Thyroid gland (tissue), 4 donors: Measurements from ENCODE around the gene DCX. TPM values are rescaled to one million over a fixed set of nuclear protein-coding genes. Genes with fewer than 3 reads are reported as not detected.

ENCODE experiments used
- DNase-seq, 2 donors: peaks; one replicate each; pipeline ENCODE4 v3.0.0-alpha.2; 2019
- H3K27ac ChIP-seq, 3 donors: fragments of 200-600 bp; sonication (generic); 1 replicate in 2 of 3; 2 replicates in 1 of 3; pipeline ENCODE4 v1.5.1; 2016 to 2019; ENCODE audit warnings: mild to moderate bottlenecking in 1 of 3, moderate library complexity in 1 of 3
- H3K27me3 ChIP-seq: fragments of 200-600 bp; sonication (generic); one replicate; pipeline ENCODE4 v1.5.1; 2019
- H3K36me3 ChIP-seq, 2 donors: fragments of 200-600 bp; sonication (generic); one replicate each; pipeline ENCODE4 v1.5.1; 2016 to 2019
- H3K4me1 ChIP-seq, 2 donors: fragments of 200-600 bp; sonication (generic); one replicate each; pipeline ENCODE4 v1.5.1; 2017 to 2019
- H3K4me3 ChIP-seq, 3 donors: fragments of 200-600 bp; sonication (generic); replicated peaks in 1 of 3; 1 replicate in 2 of 3; 2 replicates in 1 of 3; pipeline ENCODE4 v1.5.1; 2016; ENCODE audit warnings: mild to moderate bottlenecking in 1 of 3
- H3K9me3 ChIP-seq: fragments of 200-600 bp; sonication (generic); one replicate; pipeline ENCODE4 v1.5.1; 2017
- POLR2A ChIP-seq, 2 donors: fragments of 450-650 bp; IDR thresholded peaks; one replicate each; pipeline ENCODE4 v1.6.1; 2017; ENCODE audit warnings: antibody characterized with exemption in 2 of 2, mild to moderate bottlenecking in 2 of 2, moderate library complexity in 1 of 2
- WGBS, 2 donors: methylation state at CpG; one replicate each; pipeline ENCODE4 v1.1.5; 2017; 5-methylcytosine and 5-hydroxymethylcytosine counted together
- intact Hi-C: fragments of 100-400 bp; cut with DNase I; formaldehyde crosslinking; loops from one replicate; pipeline ENCODE4 v1.15.1; 2023
- total RNA-seq, 4 donors: library from RNA; depleted of rRNA; stranded (reverse); fragments of >200 nt; gene quantifications; one replicate each; pipeline ENCODE4 v1.2.3, GENCODE V29; 2016
- TF ChIP-seq, protein P1 (sequence below), 6 experiments: fragments of 200-600 bp in 3 of 6; fragments of 450-650 bp in 3 of 6; sonication (generic) in 3 of 6; IDR thresholded peaks; one replicate each; pipeline ENCODE4 v1.5.1; 2016 to 2019; ENCODE audit warnings: antibody characterized with exemption in 6 of 6, mild to moderate bottlenecking in 2 of 6, inconsistent platforms in 1 of 6, moderate library complexity in 1 of 6

The DCX gene
- total RNA-seq, 4 donors from 2014 or later = not detected

- 72 to 88% methylated on average over 2 of the region's 2 CpGs for WGBS, 2 donors
- Histone ChIP-seq H3K9me3 (no peaks in the 10 kb centered on the region), H3K4me3 (no peak overlapping the region), H3K36me3 (no peaks in the 10 kb centered on the region), H3K27ac (no peak overlapping the region), H3K27me3 (no peaks in the 10 kb centered on the region), H3K4me1 (no peaks in the 10 kb centered on the region)
- no peak for TF ChIP-seq POLR2A (IDR thresholded peaks at IDR 0.05)
- TF ChIP-seq, protein P1, sequence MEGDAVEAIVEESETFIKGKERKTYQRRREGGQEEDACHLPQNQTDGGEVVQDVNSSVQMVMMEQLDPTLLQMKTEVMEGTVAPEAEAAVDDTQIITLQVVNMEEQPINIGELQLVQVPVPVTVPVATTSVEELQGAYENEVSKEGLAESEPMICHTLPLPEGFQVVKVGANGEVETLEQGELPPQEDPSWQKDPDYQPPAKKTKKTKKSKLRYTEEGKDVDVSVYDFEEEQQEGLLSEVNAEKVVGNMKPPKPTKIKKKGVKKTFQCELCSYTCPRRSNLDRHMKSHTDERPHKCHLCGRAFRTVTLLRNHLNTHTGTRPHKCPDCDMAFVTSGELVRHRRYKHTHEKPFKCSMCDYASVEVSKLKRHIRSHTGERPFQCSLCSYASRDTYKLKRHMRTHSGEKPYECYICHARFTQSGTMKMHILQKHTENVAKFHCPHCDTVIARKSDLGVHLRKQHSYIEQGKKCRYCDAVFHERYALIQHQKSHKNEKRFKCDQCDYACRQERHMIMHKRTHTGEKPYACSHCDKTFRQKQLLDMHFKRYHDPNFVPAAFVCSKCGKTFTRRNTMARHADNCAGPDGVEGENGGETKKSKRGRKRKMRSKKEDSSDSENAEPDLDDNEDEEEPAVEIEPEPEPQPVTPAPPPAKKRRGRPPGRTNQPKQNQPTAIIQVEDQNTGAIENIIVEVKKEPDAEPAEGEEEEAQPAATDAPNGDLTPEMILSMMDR (IDR thresholded peaks at IDR 0.05) = no peak
- DNase-seq = no peak
- intact Hi-C loops = no loop called here
Measured at GRCh38 chrX:111302284-111302683, 109.7 kb downstream of the DCX start.

- no peak overlapping the region for H3K27ac ChIP-seq
- intact Hi-C loops = no loop called here
- WGBS, 2 donors = 76 to 86% methylated on average over 3 of the region's 3 CpGs
- no peaks in the 10 kb centered on the region for H3K27me3 ChIP-seq
- no peak for TF ChIP-seq POLR2A (IDR thresholded peaks at IDR 0.05)
- TF ChIP-seq, protein P1 (IDR thresholded peaks at IDR 0.05) = no peak
- H3K9me3 ChIP-seq = no peaks in the 10 kb centered on the region
- no peaks in the 10 kb centered on the region for H3K36me3 ChIP-seq
- no peak overlapping the region for H3K4me3 ChIP-seq
- H3K4me1 ChIP-seq = no peaks in the 10 kb centered on the region
- DNase-seq = no peak
Measured at GRCh38 chrX:111288841-111289240, 123.2 kb downstream of the DCX start.

DNA sequence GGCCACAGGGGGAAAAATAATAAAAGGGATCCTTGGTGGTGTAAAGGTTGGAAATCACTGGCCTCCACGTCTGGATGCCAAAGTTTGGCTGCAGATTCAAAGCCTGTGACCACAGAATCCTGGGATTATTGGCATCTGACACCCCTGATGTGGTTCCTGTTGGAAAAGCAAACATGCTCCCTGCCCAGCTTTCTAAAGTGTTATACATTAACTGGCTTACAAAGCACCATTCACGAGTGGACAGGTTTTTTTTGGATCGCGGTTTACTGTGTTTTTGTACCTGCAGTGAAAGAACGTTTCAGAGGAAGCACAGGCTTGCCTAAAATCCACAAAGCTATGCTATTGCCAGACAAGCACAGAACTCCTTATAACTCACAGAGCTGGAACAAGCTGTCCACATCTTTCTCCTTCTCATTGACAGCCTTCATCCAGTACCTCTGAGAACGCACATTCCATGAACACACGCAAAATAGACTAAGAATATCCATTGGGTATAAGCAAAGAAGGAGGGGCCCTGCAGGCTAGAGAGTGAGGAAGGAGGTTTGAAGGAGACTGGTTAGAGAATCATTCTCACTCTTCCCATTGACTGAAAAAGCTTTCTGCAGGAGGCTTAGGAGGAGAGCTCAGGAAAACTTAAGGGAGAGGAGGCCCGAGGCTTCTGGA lies 127.2 kb downstream of the DCX start:
- Histone ChIP-seq H3K27me3 (no peaks in the 10 kb centered on the region), H3K9me3 (no peaks in the 10 kb centered on the region), H3K27ac (no peak overlapping the region), H3K4me3 (no peak overlapping the region), H3K36me3 (no peaks in the 10 kb centered on the region), H3K4me1 (no peaks in the 10 kb centered on the region)
- TF ChIP-seq POLR2A (IDR thresholded peaks at IDR 0.05) = no peak
- TF ChIP-seq, protein P1 (IDR thresholded peaks at IDR 0.05) = no peak
- intact Hi-C loops = no loop called here
- no peak for DNase-seq
- 22 to 23% methylated on average over 8 of the region's 8 CpGs for WGBS, 2 donors

- H3K27ac ChIP-seq = no peak overlapping the region
- TF ChIP-seq, protein P1 (IDR thresholded peaks at IDR 0.05) = no peak
- TF ChIP-seq POLR2A (IDR thresholded peaks at IDR 0.05) = no peak
- no peaks in the 10 kb centered on the region for H3K4me1 ChIP-seq
- no peak overlapping the region for H3K4me3 ChIP-seq
- H3K27me3 ChIP-seq = no peaks in the 10 kb centered on the region
- H3K36me3 ChIP-seq = no peaks in the 10 kb centered on the region
- WGBS, 2 donors = 89 to 96% methylated on average over 2 of the region's 2 CpGs
- intact Hi-C loops = no loop called here
- H3K9me3 ChIP-seq = no peaks in the 10 kb centered on the region
- DNase-seq = no peak
Measured at GRCh38 chrX:111283446-111283845, 128.5 kb downstream of the DCX start.

DNA sequence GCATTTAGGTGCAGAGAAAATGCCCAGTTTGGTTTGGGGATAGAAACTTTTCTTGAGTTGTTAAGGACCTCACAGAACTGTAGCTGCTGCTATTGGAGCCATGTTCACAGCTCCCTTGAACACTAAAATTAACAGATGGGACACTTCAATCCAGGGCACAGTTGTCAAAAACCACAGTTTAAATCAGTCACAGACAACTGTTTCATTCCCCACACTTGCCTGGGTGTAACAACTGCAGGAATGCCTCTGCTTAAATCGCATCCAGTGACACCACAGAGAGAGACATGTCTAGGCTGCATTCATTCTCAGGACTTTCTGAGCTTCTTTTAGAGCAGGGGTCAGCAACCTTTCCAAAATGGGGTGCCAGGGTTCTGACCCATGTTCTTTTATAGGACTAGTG lies 129.0 kb downstream of the DCX start:
- H3K36me3 ChIP-seq = no peaks in the 10 kb centered on the region
- no peak for DNase-seq
- 86% methylated on average over 1 of the region's 1 CpG; no CpG with 5 or more reads in 1 of the 2 donors for WGBS, 2 donors

More for the DNA sequence above, 129.0 kb downstream of the DCX start:
- H3K27me3 ChIP-seq = no peaks in the 10 kb centered on the region
- H3K4me3 ChIP-seq = no peak overlapping the region
- no peaks in the 10 kb centered on the region for H3K4me1 ChIP-seq
- intact Hi-C loops = no loop called here
- H3K27ac ChIP-seq = no peak overlapping the region
- no peaks in the 10 kb centered on the region for H3K9me3 ChIP-seq
- TF ChIP-seq, protein P1 (IDR thresholded peaks at IDR 0.05) = no peak
- TF ChIP-seq POLR2A (IDR thresholded peaks at IDR 0.05) = no peak
